Loucy (cell line): ENCODE measurements around the gene C11orf97.

Experiments
- CTCF ChIP-seq: fragments of 200-600 bp; sonication (generic); conservative IDR thresholded peaks from 2 replicates; pipeline ENCODE4 v1.5.1; 2014; ENCODE audit warnings: mild to moderate bottlenecking, antibody characterized with exemption, low read length
- EZH2phosphoT487 ChIP-seq: fragments of 200-600 bp; IDR thresholded peaks from 2 replicates; pipeline ENCODE4 v1.6.1; 2018; ENCODE audit warnings: antibody characterized with exemption, mild to moderate bottlenecking, moderate library complexity, borderline replicate concordance

DNA sequence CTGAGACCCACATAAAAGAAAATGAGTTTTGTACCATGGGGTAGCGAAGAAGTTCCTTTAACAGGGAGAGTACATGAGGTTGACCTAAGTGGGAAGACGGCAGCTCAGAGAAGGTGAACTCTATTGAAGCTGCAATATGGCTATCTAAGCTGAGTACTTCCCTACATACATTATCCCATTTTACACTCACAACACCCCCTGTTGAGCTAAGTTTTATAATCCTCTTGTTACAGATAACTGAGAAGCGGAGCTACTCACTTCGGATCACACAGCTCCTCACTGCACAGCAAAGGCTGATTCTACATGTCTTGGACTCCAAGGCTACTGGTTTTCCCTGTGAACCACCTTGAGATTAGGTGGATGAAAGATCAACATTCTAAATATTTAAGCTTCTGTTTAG is 46.7 kb downstream of the C11orf97 start:
- TF ChIP-seq CTCF (no peak), EZH2phosphoT487 (no peak)
